ENCODE measurements around the gene MAP3K3.

The MAP3K3 gene

GRCh38 chr17:63647936-63648335 lies 25.7 kb downstream of the MAP3K3 start:
- in situ Hi-C loops (cut with MboI; ENCODE audit: low sequenced_read_pairs) = no loop called here

- in situ Hi-C loops (cut with MboI; ENCODE audit: low sequenced_read_pairs) = no loop called here
Observed at GRCh38 chr17:63649813-63650212, 27.6 kb downstream of the MAP3K3 start.

GRCh38 chr17:63652106-63652505 lies 29.9 kb downstream of the MAP3K3 start:
- in situ Hi-C loops (cut with MboI; ENCODE audit: low sequenced_read_pairs) = no loop called here

DNA sequence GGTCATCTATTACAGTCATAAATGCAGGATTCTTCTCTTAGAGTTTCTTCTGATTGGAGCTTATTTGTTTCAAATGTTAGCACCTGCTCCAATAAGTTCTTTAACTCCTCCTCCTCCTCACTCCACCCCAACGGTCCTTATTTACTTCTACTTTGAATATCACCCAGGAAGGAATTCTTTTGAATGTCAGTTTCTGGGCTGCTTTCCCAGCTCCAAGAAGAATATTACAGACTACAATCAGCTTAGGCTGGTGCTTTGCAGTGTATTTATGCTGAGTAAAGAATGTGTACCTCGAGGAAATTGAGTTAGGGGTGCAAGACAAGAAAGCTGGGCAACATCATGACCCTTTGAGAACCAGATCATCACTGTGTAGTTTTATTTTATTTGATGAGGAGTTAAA lies 30.8 kb downstream of the MAP3K3 start:
- in situ Hi-C loops (cut with MboI; ENCODE audit: low sequenced_read_pairs) = no loop called here

DNA sequence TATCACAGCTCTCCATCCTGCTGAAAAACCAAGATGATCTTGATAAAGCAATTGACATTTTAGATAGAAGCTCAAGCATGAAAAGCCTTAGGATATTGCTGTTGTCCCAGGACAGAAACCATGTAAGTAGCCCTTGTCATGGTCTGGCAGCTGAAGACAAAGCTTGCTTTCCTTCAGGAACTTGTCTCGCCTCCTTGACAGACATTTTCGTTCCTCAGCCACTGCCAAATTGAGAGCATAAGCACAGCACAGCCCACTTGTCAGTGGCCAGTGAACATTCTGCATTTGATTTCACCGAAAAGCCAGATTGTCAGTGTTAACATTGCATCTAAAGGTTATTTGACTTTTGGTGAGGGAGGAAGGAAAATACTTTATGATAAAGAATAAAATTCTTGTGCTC lies 35.6 kb downstream of the MAP3K3 start:
- in situ Hi-C loops (cut with MboI; ENCODE audit: low sequenced_read_pairs) = no loop called here

- in situ Hi-C loops (cut with MboI; ENCODE audit: low sequenced_read_pairs) = no loop called here
Observed at GRCh38 chr17:63658366-63658765, 36.1 kb downstream of the MAP3K3 start.

- in situ Hi-C loops (cut with MboI; ENCODE audit: low sequenced_read_pairs) = no loop called here
Observed at GRCh38 chr17:63659850-63660249, 37.6 kb downstream of the MAP3K3 start.

DNA sequence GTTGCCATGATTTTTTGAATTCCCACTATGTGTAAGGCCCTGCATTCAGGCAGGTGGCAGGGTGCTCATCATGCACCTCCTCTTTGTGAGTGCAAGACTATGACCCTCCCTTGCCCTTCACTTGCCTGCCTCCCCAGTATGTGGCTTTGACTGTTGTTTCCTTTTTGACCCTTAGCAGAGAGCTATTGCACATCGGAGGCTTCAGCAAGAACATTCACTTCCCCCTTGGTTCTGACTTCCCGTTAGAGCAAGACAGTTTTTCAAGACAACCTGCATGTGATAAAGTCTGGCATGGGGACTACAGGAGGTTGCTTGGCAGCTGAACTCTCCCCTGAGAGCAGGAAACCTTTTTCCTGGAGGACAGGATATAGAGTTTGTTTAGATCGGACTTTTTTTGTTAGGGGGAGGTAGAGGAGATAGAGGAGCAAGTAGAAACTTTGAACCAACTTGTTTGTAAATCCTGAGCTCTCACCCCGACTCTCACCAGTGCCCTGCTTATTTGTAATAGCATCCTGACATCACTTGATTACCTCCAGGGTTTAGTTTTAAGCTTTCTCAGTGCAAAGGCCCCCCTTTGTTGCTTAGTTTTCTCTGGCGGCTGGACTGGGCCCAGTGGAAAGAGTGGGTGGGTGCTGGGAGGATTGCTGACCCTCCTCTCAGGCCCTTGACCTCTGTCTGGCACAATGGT lies 43.5 kb downstream of the MAP3K3 start:
- in situ Hi-C loops (cut with MboI; ENCODE audit: low sequenced_read_pairs) = no loop called here

DNA sequence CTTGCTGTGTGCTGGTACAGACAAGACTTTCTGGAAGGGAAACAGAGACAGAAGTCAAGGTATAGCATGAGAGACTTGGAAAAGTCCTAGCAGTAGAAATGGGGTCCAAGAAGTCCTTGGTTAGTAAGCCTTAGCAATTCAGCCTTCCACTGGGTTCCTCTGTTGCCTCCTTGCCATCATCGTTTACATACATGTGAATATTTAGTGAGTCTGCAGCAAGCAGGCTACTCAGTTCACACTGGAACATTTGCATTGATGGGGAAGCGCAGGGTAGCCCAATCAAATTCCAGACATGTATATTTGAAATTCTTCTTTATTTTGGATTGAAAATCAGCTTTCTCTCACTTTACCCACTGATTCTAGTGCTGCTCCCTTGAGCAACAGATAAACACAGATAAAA lies 50.6 kb downstream of the MAP3K3 start:
- in situ Hi-C loops (cut with MboI; ENCODE audit: low sequenced_read_pairs) = no loop called here

- in situ Hi-C loops (cut with MboI; ENCODE audit: low sequenced_read_pairs) = no loop called here
Observed at GRCh38 chr17:63675231-63675606, 53.0 kb downstream of the MAP3K3 start.

DNA sequence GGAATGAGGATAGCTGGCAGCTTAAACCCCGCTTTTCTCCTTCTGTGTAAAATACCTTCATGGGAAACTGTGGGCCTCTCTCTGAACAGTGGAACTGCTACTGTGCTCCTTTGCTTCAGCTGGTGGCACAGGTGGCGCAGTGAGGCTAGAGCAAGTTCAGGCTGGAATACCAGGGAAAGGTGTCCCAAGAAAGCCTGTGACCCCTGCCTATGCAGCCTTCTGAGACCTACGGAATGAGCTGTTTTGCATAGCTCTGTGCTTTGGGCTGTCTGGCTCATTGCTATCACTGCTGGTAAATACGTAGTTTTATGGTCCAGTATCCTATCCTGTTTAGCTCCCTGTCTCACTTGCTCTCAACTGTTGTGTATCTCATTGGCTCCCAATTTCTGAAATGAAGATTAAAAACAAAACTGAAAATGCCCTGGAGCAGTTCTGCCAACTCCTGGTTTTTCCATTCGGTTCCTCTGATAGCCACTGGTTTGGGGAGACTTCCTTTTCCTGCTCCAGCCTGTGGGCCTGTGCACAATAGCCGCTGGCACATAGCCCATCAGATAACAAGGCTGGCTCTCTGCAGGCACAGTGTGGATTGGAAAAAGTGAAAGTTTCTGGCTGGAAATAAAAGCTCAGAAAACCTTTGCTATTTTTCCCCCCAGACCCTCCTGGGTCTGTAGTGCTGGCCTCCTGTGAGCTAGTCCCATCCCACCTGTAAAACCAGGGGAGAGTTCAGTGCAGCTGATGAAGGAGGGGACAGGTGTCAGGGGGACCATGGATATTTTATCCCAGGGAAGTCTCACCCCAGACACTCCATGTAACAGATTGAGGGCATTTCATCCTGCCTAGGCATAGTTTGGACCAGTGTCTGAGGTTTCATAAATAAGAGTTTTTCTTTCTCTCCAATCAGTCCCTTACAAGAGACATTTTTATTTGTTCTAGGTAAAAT lies 53.7 kb downstream of the MAP3K3 start:
- in situ Hi-C loops (cut with MboI; ENCODE audit: low sequenced_read_pairs) = no loop called here

DNA sequence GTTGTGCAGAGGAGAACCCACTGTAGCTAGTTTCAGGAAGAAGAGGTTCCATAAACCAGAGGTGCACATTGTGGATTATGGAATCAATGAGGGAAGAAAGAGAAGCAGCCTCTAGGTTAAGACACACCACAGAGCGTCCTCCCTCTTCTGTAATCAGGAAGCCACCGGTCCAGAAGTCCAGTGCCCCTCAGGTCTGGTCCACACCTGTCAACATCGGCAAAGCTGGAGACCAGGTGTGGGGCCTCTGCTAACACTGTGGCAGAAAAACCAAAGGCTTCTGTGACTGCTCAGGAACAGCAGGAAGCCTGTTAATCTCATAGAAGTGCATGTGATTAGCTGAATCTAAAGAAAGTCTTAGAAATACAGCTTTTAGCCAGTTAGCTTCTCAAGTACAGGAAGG lies 54.4 kb downstream of the MAP3K3 start:
- in situ Hi-C loops (cut with MboI; ENCODE audit: low sequenced_read_pairs) = no loop called here

GRCh38 chr17:63679214-63679613 lies 57.0 kb downstream of the MAP3K3 start:
- in situ Hi-C loops (cut with MboI; ENCODE audit: low sequenced_read_pairs) = no loop called here

DNA sequence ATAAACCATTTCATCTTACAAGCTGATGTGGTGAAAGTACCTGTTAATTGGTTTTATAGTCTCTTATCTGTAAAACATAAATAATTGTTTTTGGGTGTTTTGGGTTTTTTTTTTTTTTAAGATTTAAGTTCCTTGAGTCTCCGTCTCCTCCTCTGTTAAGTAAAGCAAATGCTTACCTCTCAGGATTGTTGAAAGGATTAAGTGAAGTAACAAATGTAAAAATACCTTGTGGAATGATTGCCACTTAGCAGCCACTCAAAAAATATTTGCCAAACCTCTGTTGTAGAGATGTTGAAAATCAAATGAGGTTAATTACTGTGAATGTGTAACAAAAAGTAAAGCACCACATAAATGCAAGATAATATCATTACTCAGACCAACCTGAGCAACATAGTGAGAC lies 58.5 kb downstream of the MAP3K3 start:
- in situ Hi-C loops (cut with MboI; ENCODE audit: low sequenced_read_pairs) = no loop called here

- in situ Hi-C loops (cut with MboI; ENCODE audit: low sequenced_read_pairs) = no loop called here
Observed at GRCh38 chr17:63681530-63681929, 59.3 kb downstream of the MAP3K3 start.

DNA sequence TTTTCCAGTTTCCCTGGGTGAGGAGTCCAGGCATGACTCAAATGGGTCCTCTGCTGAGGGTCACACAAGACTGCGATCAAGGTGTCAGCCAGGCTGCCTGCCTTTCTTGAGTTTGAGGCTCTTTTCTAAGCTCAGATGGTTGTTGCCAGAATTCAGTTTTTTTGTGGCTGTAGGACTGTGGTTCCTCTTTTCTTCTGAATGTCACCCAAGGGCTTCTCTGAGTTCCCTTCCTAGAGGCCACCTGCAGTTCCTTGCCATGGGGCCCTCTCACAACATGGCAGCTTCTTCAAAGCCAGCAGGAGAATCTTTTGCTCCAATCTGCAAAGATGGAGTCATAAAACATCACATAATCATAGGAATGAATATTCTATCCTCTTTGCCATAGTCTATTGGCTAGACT lies 60.2 kb downstream of the MAP3K3 start:
- in situ Hi-C loops (cut with MboI; ENCODE audit: low sequenced_read_pairs) = no loop called here

DNA sequence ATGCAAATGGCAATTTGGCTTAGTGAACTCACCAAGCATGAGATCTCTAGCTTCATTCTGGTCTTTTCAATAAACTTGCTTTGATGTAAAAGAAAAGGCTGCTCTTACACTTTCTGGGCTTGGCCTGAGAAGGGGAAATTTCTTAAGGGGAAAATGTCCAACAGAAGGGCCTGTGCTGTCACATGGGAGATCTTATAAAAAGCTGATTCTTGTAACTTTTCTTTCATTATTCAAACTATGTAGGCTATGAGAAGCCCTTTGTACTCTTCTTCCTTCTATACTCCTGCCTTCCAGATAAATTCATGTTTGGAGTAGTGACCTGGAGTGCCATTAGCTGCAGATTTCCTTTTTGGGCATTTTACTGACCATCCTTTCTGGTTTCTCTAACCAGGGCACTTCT lies 60.8 kb downstream of the MAP3K3 start:
- in situ Hi-C loops (cut with MboI; ENCODE audit: low sequenced_read_pairs) = no loop called here

DNA sequence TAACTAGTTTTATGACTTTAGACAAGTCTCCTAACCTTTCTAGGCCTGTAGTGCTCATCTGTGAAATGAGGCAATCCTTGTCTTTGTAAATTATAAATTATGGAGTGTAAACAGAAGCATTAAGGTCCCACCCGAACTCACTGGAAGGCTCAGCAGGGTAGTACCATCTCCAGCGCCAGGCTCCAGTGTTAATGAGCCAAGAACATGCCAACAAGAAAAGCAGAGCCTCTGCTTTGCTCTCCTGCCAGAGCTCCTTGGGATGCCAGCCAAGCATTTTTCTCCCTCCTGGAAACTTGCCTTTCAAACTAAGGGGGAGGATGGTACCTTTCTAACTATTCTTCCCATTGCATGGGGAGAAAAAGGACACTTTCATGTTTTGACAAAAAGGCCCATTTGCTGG lies 62.8 kb downstream of the MAP3K3 start:
- in situ Hi-C loops (cut with MboI; ENCODE audit: low sequenced_read_pairs) = no loop called here

DNA sequence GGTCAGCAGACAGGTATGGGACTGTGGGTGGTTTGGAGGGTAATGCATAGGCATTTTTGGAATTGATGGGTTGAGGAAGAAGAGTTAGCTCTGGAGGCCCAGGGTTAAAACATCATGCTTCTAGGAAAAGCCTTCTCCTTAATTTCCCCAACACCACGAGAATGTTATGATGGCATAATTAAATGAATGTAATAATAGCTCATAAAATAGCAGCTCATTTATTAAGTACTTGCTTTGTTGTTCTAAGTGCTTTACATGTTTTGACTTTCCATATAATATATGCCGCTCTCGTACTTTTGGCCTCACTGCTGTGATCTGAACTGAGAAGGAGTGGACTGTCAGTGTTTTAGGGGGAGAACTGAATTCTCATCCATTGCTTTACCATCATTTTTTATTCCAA lies 63.4 kb downstream of the MAP3K3 start:
- in situ Hi-C loops (cut with MboI; ENCODE audit: low sequenced_read_pairs) = no loop called here

DNA sequence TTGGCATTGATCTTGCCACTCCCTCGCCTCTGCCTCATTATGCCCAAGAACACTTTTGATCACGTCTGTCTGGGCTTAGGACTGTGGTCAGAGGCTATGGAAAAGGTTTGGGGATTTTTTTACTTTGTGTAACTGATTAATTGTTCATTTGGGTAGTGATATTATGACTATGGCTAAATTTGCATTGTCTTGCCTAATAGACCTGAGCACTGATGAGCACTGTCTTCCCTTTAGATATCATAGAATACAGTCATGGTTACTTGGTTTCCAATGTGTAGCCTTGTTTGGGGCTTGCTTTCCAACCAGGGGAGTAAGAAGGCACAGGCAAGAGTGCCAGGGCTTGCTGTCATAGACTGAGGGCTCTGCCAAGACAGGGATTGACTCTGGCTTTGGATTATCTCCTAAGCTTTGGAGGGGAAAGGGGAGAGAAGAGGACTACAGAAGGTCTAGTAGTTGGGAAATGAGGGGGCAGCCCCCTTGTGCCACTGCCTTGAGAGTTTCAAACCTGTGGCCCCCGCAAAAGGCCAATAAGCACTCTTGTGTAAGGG lies 64.0 kb downstream of the MAP3K3 start:
- in situ Hi-C loops (cut with MboI; ENCODE audit: low sequenced_read_pairs) = no loop called here

DNA sequence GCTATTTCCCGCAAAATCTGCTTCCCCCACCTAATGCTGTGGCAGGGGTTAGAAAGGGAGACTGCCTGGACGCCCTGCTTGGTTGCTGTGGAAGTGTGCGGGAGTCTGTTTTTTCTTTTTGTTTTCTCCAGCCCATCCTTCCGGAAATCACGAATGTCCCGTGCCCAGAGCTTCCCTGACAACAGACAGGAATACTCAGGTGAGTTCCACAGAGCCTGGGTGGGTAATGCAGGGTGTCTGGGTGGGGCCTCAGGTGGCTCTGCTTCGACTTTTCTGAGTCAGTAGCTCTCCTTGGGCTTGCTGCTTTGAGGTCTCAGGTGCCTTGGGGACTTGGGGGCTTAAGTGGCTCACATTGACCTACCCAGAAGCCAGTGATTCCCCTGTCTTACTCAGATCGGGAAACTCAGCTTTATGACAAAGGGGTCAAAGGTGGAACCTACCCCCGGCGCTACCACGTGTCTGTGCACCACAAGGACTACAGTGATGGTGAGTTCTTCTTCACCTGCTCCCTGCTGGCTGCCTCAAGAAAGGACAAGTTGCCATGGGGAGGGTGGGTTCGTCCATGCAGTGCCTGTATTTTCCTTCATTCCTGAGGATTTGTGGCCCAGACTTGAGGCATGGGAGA lies 66.3 kb downstream of the MAP3K3 start:
- in situ Hi-C loops (cut with MboI; ENCODE audit: low sequenced_read_pairs) = no loop called here

- in situ Hi-C loops (cut with MboI; ENCODE audit: low sequenced_read_pairs) = no loop called here
Observed at GRCh38 chr17:63689479-63689878, 67.3 kb downstream of the MAP3K3 start.

Data from hTERT RPE-1 (cell line).